Measurements from ENCODE around the gene DAZAP1. TPM values are rescaled to one million over a fixed set of nuclear protein-coding genes. Genes with fewer than 3 reads are reported as not detected.

Gene DAZAP1
- total RNA-seq, 2 donors from 2014 or later, result 34.9 to 76.9 TPM

DNA sequence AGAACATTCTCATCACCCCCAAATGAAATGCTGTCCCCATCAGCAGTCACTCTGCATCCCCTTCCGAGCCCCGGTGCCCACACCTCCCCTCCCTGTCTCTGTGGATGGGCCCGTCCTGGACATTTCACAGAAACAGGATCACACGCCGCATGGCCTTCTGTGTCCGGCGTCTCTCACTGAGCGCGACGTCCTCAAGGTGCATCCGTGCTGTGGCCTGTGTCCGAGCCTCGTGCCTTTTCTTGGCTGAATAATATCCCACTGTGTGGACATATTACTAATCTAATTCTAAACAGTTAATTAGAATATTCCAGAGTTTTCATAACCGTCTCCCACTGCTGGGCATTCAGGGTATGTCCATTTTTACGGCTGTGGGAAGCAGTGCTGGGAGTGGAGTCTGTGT, 15.0 kb upstream of the DAZAP1 start:
- Histone ChIP-seq H3K27me3 (replicated peaks; ENCODE audit: insufficient read depth) (no peaks in the 10 kb centered on the region), H3K36me3 (peaks cover 38% of the 10 kb centered on the region), H3K4me1 (ENCODE audit: control insufficient read depth in 1 of 2, low read depth in 2 of 2) (peaks cover 0 to 9% of the 10 kb centered on the region in 2 donors), H3K4me3 (no peak overlapping the region), H3K27ac (no peak overlapping the region), H3K9me3 (no peaks in the 10 kb centered on the region)
- TF ChIP-seq, protein P1, sequence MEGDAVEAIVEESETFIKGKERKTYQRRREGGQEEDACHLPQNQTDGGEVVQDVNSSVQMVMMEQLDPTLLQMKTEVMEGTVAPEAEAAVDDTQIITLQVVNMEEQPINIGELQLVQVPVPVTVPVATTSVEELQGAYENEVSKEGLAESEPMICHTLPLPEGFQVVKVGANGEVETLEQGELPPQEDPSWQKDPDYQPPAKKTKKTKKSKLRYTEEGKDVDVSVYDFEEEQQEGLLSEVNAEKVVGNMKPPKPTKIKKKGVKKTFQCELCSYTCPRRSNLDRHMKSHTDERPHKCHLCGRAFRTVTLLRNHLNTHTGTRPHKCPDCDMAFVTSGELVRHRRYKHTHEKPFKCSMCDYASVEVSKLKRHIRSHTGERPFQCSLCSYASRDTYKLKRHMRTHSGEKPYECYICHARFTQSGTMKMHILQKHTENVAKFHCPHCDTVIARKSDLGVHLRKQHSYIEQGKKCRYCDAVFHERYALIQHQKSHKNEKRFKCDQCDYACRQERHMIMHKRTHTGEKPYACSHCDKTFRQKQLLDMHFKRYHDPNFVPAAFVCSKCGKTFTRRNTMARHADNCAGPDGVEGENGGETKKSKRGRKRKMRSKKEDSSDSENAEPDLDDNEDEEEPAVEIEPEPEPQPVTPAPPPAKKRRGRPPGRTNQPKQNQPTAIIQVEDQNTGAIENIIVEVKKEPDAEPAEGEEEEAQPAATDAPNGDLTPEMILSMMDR (IDR thresholded peaks at IDR 0.05), result no peak
- ATAC-seq (ENCODE audit: insufficient number of reproducible peaks, low FRiP score, low read depth) (no peak), DNase-seq (ENCODE audit: low spot score) (no peak)

DNA sequence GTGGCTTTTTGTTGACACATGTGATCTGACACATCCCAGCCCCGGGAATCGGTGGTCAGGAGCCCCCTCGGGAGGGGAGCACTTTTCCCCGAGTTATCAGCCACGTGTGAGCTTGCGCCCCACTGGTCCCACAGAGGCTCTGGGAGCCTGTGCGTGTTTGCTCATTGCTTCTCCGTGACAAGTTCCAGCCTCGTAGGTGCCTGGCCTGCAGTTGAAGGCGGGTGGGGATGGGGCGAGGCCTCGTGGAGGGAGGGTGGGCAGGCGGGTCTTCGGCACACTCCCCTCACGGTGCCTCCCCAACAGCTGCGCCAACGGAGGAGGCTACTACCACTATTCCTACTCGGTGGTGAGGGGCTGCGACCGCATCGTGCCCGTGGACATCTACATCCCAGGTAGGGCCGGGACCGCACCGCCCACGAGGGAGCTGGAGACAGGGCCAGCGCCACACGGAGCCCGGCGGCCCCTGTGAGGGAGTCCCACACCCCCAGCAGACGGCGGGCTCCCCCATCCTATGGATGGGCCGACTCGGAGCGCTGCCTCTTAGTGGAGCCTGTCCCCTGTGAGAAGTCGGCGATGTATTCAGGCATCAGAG, 14.4 kb upstream of the DAZAP1 start:
- no peak overlapping the region for H3K27ac ChIP-seq
- ATAC-seq (ENCODE audit: insufficient number of reproducible peaks, low FRiP score, low read depth), result no peak
- H3K4me3 ChIP-seq, result no peak overlapping the region
- H3K9me3 ChIP-seq, result no peaks in the 10 kb centered on the region
- DNase-seq (ENCODE audit: low spot score), result no peak
- H3K4me1 ChIP-seq (ENCODE audit: control insufficient read depth in 1 of 2, low read depth in 2 of 2), result peaks cover 0 to 9% of the 10 kb centered on the region in 2 donors
- TF ChIP-seq, protein P1 (IDR thresholded peaks at IDR 0.05), result no peak
- H3K27me3 ChIP-seq (replicated peaks; ENCODE audit: insufficient read depth), result no peaks in the 10 kb centered on the region
- peaks cover 36% of the 10 kb centered on the region for H3K36me3 ChIP-seq

DNA sequence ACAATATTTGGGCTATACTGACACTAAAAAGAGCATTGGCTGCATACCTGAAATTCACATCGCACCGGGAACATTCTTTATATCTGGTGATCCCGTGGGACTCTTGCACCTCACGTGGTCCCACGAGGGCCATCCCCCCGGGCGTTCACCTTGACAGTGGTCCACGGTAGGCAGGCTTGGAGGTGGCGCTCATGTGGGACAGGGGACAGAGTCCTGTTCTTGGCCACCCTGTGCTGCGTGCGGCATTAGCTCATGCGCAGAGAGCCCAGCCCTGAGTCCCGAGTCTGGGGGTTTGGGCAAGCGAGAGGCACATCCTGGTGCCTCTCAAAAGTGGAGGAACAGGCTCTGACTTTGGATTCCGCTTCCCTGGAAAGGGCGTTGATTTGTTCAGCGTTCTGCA, 13.5 kb upstream of the DAZAP1 start:
- no peak overlapping the region for H3K27ac ChIP-seq
- H3K27me3 ChIP-seq (replicated peaks; ENCODE audit: insufficient read depth), result no peaks in the 10 kb centered on the region
- peaks cover 28% of the 10 kb centered on the region for H3K36me3 ChIP-seq
- ATAC-seq (ENCODE audit: insufficient number of reproducible peaks, low FRiP score, low read depth), result no peak
- H3K9me3 ChIP-seq, result no peaks in the 10 kb centered on the region
- no peak for DNase-seq (ENCODE audit: low spot score)
- H3K4me1 ChIP-seq (ENCODE audit: control insufficient read depth in 1 of 2, low read depth in 2 of 2), result peaks cover 0 to 9% of the 10 kb centered on the region in 2 donors
- TF ChIP-seq, protein P1 (IDR thresholded peaks at IDR 0.05), result no peak
- no peak overlapping the region for H3K4me3 ChIP-seq

DNA sequence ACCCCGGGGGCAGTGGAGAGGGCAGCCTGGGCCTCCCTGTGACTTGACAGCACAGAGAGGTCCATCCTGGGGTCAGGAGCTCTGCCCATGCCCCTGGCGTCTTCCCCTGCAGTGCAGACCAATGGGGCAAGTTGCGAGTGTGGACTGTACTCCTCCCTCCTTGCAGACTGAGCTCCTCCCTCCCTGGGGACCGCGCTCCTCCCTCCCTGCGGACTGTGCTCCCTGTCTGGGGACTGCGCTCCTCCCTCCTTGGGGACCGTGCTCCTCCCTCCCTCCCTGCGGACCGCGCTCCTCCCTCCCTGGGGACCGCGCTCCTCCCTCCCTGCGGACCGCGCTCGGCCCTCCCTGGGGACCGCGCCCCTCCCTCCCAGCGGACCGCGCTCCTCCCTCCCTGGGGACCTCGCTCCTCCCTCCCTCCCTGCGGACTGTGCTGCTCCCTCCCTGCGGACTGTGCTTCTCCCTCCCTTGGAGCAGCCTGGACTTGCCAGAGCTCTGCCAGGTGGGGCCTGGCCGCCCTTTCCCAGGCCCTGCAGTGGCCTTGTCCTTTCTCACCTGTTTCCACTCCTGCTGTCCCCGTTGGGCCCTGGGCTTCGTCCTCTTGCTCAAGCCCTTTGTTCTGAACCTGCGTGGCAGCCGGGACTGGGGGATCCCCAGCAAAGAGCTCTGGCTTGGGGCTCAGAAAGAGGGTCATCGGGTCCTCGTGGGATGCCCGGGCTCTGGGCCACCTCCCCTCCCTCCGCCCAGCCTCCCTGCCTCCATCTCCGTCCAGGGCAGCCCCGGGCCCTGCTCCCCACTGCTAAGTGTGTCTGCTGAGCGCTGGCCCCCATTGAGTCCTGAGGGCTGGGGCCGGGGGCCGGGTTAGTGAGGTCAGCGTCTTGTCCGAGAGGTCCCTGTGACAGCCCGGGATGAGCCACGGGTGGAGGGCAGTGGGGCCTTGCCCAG, 12.9 kb upstream of the DAZAP1 start:
- H3K4me3 ChIP-seq, result no peak overlapping the region
- no peaks in the 10 kb centered on the region for H3K27me3 ChIP-seq (replicated peaks; ENCODE audit: insufficient read depth)
- DNase-seq (ENCODE audit: low spot score) (no peak), ATAC-seq (ENCODE audit: insufficient number of reproducible peaks, low FRiP score, low read depth) (no peak)
- H3K4me1 ChIP-seq (ENCODE audit: control insufficient read depth in 1 of 2, low read depth in 2 of 2), result peaks cover 0 to 14% of the 10 kb centered on the region in 2 donors
- H3K27ac ChIP-seq, result no peak overlapping the region
- H3K9me3 ChIP-seq, result no peaks in the 10 kb centered on the region
- H3K36me3 ChIP-seq, result peaks cover 22% of the 10 kb centered on the region
- TF ChIP-seq, protein P1 (IDR thresholded peaks at IDR 0.05), result no peak

Measured in thoracic aorta (tissue), 2 donors.